ENCODE results near the gene PTPRD.

PTPRD gene

DNA sequence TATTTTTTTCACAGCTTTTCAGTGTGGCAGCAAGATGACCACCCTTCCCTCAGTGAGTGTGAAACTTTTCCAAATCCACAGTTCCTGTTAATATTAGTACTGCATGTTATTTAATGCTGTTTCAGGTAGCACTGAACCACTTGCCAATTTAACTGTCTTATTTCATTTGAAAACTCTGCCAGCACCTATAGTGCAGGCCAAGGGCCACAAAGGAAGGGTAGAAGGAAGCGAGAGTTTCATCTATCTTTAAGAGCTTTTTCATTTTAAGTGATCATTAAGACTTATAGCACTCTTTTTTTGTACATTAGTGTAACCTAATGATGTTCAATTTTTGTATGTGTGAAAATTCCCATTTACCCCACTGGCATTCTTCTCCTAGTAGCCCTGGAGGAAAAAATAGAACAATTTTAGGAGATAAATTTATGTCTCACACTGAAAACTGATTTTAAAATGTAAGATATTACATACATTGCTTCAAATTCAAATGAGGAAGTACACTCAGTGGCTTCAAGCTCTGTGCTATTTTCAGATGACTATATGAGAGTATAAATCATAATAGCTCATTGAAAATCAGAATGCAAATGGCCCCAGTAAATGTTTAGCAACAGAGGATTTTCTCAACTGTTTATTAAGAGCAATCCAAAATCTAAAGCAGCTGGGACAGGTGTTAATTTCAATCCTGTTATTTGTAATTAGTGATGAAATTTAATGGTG is 820.5 kb downstream of the PTPRD start:
- Histone ChIP-seq H3K9me3 (ENCODE audit: insufficient read depth, low read depth, low read length) (no peaks in the 10 kb centered on the region), H3K9me2 (replicated peaks; ENCODE audit: low read depth, low read length) (no peaks in the 10 kb centered on the region), H4K20me1 (ENCODE audit: insufficient read depth, low read length, poor library complexity, severe bottlenecking) (no peaks in the 10 kb centered on the region), H3K36me3 (ENCODE audit: insufficient read depth, low read length) (no peaks in the 10 kb centered on the region), H3K9ac (ENCODE audit: low read depth, low read length, poor library complexity, severe bottlenecking) (no peak overlapping the region), H3K4me2 (ENCODE audit: low read depth, low read length, poor library complexity, severe bottlenecking) (no peak overlapping the region), H3K4me1 (ENCODE audit: insufficient read depth, low read length, poor library complexity, severe bottlenecking) (no peaks in the 10 kb centered on the region), H3K27me3 (ENCODE audit: insufficient read depth, low read length, poor library complexity, severe bottlenecking) (no peaks in the 10 kb centered on the region), H3F3A (ENCODE audit: low read depth) (no peaks in the 10 kb centered on the region), H3K4me3 (ENCODE audit: low read length, poor library complexity, severe bottlenecking) (no peak overlapping the region), H3K79me2 (ENCODE audit: insufficient read depth, low read length) (no peaks in the 10 kb centered on the region), H2AFZ (ENCODE audit: low read length) (no peak overlapping the region)
- no peak for TF ChIP-seq EZH2phosphoT487 (IDR thresholded peaks at IDR 0.05; ENCODE audit: borderline replicate concordance)
- TF ChIP-seq, protein P1, sequence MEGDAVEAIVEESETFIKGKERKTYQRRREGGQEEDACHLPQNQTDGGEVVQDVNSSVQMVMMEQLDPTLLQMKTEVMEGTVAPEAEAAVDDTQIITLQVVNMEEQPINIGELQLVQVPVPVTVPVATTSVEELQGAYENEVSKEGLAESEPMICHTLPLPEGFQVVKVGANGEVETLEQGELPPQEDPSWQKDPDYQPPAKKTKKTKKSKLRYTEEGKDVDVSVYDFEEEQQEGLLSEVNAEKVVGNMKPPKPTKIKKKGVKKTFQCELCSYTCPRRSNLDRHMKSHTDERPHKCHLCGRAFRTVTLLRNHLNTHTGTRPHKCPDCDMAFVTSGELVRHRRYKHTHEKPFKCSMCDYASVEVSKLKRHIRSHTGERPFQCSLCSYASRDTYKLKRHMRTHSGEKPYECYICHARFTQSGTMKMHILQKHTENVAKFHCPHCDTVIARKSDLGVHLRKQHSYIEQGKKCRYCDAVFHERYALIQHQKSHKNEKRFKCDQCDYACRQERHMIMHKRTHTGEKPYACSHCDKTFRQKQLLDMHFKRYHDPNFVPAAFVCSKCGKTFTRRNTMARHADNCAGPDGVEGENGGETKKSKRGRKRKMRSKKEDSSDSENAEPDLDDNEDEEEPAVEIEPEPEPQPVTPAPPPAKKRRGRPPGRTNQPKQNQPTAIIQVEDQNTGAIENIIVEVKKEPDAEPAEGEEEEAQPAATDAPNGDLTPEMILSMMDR (conservative IDR thresholded peaks at IDR 0.05; ENCODE audit: low read length), result no peak

DNA sequence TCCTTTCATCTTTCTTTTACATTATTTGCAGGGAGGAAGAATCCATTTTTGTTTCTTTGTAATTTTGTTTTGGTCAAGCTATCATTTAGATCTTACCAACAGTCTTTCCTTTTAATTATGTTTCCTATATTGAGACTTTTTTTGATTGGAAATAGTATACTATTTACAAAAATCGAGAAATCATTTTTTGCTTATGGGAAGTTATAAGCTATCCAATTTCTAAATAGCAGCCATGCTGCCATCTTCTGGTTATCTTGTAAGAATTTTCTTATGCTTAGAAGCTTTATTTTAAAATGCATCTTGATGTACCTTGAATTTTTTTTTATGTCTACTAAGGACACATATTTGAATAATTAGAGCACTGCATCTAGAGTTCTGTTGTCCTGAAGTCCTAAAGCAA is 821.2 kb downstream of the PTPRD start:
- no peaks in the 10 kb centered on the region for H3K4me1 ChIP-seq (ENCODE audit: insufficient read depth, low read length, poor library complexity, severe bottlenecking)
- no peaks in the 10 kb centered on the region for H3K36me3 ChIP-seq (ENCODE audit: insufficient read depth, low read length)
- no peaks in the 10 kb centered on the region for H3K79me2 ChIP-seq (ENCODE audit: insufficient read depth, low read length)
- no peaks in the 10 kb centered on the region for H3K27me3 ChIP-seq (ENCODE audit: insufficient read depth, low read length, poor library complexity, severe bottlenecking)
- TF ChIP-seq, protein P1 (conservative IDR thresholded peaks at IDR 0.05; ENCODE audit: low read length), result peak; percentile 65
- TF ChIP-seq EZH2phosphoT487 (IDR thresholded peaks at IDR 0.05; ENCODE audit: borderline replicate concordance), result no peak
- no peak overlapping the region for H3K4me2 ChIP-seq (ENCODE audit: low read depth, low read length, poor library complexity, severe bottlenecking)
- H4K20me1 ChIP-seq (ENCODE audit: insufficient read depth, low read length, poor library complexity, severe bottlenecking), result no peaks in the 10 kb centered on the region
- peak overlapping the region; percentile 50; the same call in 1 of the 2 replicates for H2AFZ ChIP-seq (ENCODE audit: low read length)
- no peaks in the 10 kb centered on the region for H3F3A ChIP-seq (ENCODE audit: low read depth)
- no peak overlapping the region for H3K4me3 ChIP-seq (ENCODE audit: low read length, poor library complexity, severe bottlenecking)
- H3K9ac ChIP-seq (ENCODE audit: low read depth, low read length, poor library complexity, severe bottlenecking), result no peak overlapping the region
- no peaks in the 10 kb centered on the region for H3K9me3 ChIP-seq (ENCODE audit: insufficient read depth, low read depth, low read length)
- no peaks in the 10 kb centered on the region for H3K9me2 ChIP-seq (replicated peaks; ENCODE audit: low read depth, low read length)

DNA sequence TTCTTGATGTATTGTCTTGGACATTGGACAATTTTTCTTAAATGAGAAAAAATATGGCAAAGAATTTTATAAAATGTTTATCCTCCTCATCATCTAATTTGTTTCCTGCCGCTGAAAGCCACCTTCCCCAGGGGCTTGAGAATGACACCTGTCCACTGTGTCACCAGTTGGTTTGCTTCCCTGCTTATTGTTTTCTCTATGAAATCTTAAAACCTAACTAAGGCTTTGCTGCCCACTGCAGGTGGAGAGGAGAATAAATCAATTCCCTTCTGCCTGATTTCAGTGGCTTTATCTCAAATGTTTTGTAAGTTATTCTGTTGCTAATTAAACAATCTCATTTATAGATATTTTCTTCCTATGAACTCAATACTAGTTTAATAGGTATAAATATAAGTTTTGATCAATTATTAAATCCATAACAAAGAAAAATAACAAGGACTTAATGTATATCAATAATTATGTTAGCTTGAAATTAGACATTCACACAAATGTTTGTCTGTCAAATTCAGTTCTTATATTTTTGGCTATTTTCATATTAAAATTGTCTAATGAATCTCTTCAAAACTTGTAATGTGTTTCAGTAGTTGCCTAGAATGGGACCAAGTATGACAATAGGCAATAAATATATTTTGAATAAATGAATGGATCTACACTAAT is 822.5 kb downstream of the PTPRD start:
- no peaks in the 10 kb centered on the region for H4K20me1 ChIP-seq (ENCODE audit: insufficient read depth, low read length, poor library complexity, severe bottlenecking)
- no peak for TF ChIP-seq EZH2phosphoT487 (IDR thresholded peaks at IDR 0.05; ENCODE audit: borderline replicate concordance)
- TF ChIP-seq, protein P1 (conservative IDR thresholded peaks at IDR 0.05; ENCODE audit: low read length), result peak; percentile 86
- H3K79me2 ChIP-seq (ENCODE audit: insufficient read depth, low read length), result no peaks in the 10 kb centered on the region
- H3F3A ChIP-seq (ENCODE audit: low read depth), result no peaks in the 10 kb centered on the region
- H3K4me1 ChIP-seq (ENCODE audit: insufficient read depth, low read length, poor library complexity, severe bottlenecking), result no peaks in the 10 kb centered on the region
- no peaks in the 10 kb centered on the region for H3K36me3 ChIP-seq (ENCODE audit: insufficient read depth, low read length)
- H3K9ac ChIP-seq (ENCODE audit: low read depth, low read length, poor library complexity, severe bottlenecking), result no peak overlapping the region
- no peaks in the 10 kb centered on the region for H3K27me3 ChIP-seq (ENCODE audit: insufficient read depth, low read length, poor library complexity, severe bottlenecking)
- no peak overlapping the region for H3K4me2 ChIP-seq (ENCODE audit: low read depth, low read length, poor library complexity, severe bottlenecking)
- no peak overlapping the region for H2AFZ ChIP-seq (ENCODE audit: low read length)
- H3K4me3 ChIP-seq (ENCODE audit: low read length, poor library complexity, severe bottlenecking), result no peak overlapping the region
- no peaks in the 10 kb centered on the region for H3K9me3 ChIP-seq (ENCODE audit: insufficient read depth, low read depth, low read length)
- no peaks in the 10 kb centered on the region for H3K9me2 ChIP-seq (replicated peaks; ENCODE audit: low read depth, low read length)

Measured in Loucy (cell line).